Esophagus squamous epithelium (tissue), 4 donors: ENCODE measurements around the gene PPP1R36.

Experiments
- POLR2A ChIP-seq, 4 donors: fragments of 450-650 bp; IDR thresholded peaks; one replicate each; pipeline ENCODE4 v1.6.1; 2017; ENCODE audit warnings: antibody characterized with exemption in 4 of 4, mild to moderate bottlenecking in 4 of 4, moderate library complexity in 3 of 4
- TF ChIP-seq, protein P1 (sequence below), 6 experiments: fragments of 450-650 bp in 4 of 6; fragments of 200-600 bp in 2 of 6; sonication (generic) in 2 of 6; IDR thresholded peaks; one replicate each; pipeline ENCODE4 v1.5.1; 2016 to 2019; ENCODE audit warnings: antibody characterized with exemption in 6 of 6, mild to moderate bottlenecking in 4 of 6, moderate library complexity in 4 of 6

DNA sequence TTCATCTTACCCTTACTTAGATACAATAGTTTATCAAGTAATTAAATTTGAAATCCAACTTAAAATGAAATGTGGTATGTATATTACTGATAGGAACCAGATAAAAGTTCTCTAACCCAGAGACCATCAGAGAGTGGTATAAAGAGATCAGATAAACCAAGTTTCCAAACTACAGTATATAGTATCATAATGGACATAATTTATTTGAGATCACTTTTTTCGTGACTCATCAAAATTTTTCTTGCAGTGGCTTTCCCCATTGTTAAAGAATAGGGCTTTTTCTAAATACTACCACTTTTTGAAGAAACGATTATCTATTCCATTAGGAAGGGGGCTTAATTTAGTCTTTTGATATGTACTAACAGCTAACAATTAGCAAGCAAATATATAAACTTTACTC lies 24.4 kb upstream of the PPP1R36 start:
- TF ChIP-seq, protein P1, sequence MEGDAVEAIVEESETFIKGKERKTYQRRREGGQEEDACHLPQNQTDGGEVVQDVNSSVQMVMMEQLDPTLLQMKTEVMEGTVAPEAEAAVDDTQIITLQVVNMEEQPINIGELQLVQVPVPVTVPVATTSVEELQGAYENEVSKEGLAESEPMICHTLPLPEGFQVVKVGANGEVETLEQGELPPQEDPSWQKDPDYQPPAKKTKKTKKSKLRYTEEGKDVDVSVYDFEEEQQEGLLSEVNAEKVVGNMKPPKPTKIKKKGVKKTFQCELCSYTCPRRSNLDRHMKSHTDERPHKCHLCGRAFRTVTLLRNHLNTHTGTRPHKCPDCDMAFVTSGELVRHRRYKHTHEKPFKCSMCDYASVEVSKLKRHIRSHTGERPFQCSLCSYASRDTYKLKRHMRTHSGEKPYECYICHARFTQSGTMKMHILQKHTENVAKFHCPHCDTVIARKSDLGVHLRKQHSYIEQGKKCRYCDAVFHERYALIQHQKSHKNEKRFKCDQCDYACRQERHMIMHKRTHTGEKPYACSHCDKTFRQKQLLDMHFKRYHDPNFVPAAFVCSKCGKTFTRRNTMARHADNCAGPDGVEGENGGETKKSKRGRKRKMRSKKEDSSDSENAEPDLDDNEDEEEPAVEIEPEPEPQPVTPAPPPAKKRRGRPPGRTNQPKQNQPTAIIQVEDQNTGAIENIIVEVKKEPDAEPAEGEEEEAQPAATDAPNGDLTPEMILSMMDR (IDR thresholded peaks at IDR 0.05), result no peak
- no peak for TF ChIP-seq POLR2A (IDR thresholded peaks at IDR 0.05)
